Hepatocyte (in vitro differentiated cells): ENCODE measurements around the gene IL15RA. TPM values are rescaled to one million over a fixed set of nuclear protein-coding genes. Genes with fewer than 3 reads are reported as not detected.

ENCODE experiments used
- DNase-seq: peaks from one replicate; pipeline ENCODE4 v3.0.0-alpha.2; 2016; ENCODE audit warnings: low spot score
- H2AFZ ChIP-seq: fragments of 200-600 bp; sonication (generic); 2 replicates; pipeline ENCODE4 v1.6.0; 2016; ENCODE audit warnings: antibody characterized with exemption, mild to moderate bottlenecking
- H3K27ac ChIP-seq: fragments of 200-600 bp; sonication (generic); 2 replicates; pipeline ENCODE4 v1.5.1; 2016; ENCODE audit warnings: mild to moderate bottlenecking
- H3K27me3 ChIP-seq: fragments of 200-600 bp; sonication (generic); 2 replicates; pipeline ENCODE4 v1.6.1; 2016
- H3K36me3 ChIP-seq: fragments of 200-600 bp; sonication (generic); replicated peaks from 2 replicates; pipeline ENCODE4 v1.5.1; 2016; ENCODE audit warnings: low read depth; ENCODE audit not compliant: insufficient read depth
- H3K4me1 ChIP-seq: fragments of 200-600 bp; sonication (generic); 2 replicates; pipeline ENCODE4 v1.5.1; 2016; ENCODE audit warnings: mild to moderate bottlenecking, moderate library complexity; ENCODE audit not compliant: insufficient read depth
- H3K4me2 ChIP-seq: fragments of 200-600 bp; sonication (generic); 2 replicates; pipeline ENCODE4 v1.6.0; 2016
- H3K4me3 ChIP-seq: fragments of 200-600 bp; sonication (generic); 2 replicates; pipeline ENCODE4 v1.5.1; 2016; ENCODE audit warnings: mild to moderate bottlenecking
- H3K79me2 ChIP-seq: fragments of 200-600 bp; sonication (generic); 2 replicates; pipeline ENCODE4 v1.6.0; 2017; ENCODE audit warnings: mild to moderate bottlenecking
- H3K9me2 ChIP-seq: fragments of 200-600 bp; sonication (generic); replicated peaks from 2 replicates; pipeline ENCODE4 v1.6.0; 2017; ENCODE audit warnings: mild to moderate bottlenecking; ENCODE audit not compliant: insufficient read depth
- H3K9me3 ChIP-seq: fragments of 200-600 bp; sonication (generic); 2 replicates; pipeline ENCODE4 v1.5.1; 2016; ENCODE audit warnings: low read depth, mild to moderate bottlenecking
- H4K20me1 ChIP-seq: fragments of 200-600 bp; sonication (generic); 2 replicates; pipeline ENCODE4 v1.6.0; 2016; ENCODE audit warnings: mild to moderate bottlenecking; ENCODE audit not compliant: insufficient read depth, poor library complexity, severe bottlenecking
- CTCF ChIP-seq: fragments of 200-600 bp; sonication (generic); IDR thresholded peaks from 2 replicates; pipeline ENCODE4 v1.5.1; 2016; ENCODE audit warnings: antibody characterized with exemption, mild to moderate bottlenecking; ENCODE audit not compliant: poor library complexity
- EZH2 ChIP-seq: fragments of 200-600 bp; sonication (generic); IDR thresholded peaks from 2 replicates; pipeline ENCODE4 v1.6.1; 2016; ENCODE audit warnings: antibody characterized with exemption, mild to moderate bottlenecking, borderline replicate concordance
- EZH2phosphoT487 ChIP-seq: fragments of 200-600 bp; sonication (generic); IDR thresholded peaks from one replicate; pipeline ENCODE4 v1.6.1; 2018; ENCODE audit warnings: antibody characterized with exemption, mild to moderate bottlenecking, low read depth, moderate library complexity; ENCODE audit not compliant: unreplicated experiment, severe bottlenecking
- WGBS: methylation state at CpG from one replicate; pipeline ENCODE4 v1.1.6; 2016; ENCODE audit warnings: low lambda C conversion rate; ENCODE audit errors: missing lambda C conversion rate; 5-methylcytosine and 5-hydroxymethylcytosine counted together
- polyA plus RNA-seq: library from polyadenylated mRNA; unstranded; fragments of >200 nt; fragmentation: Nextera tagmentation; extraction: Ambion mirVana; gene quantifications from 2 replicates; pipeline ENCODE4 v1.2.1, GENCODE V29; 2016
- total RNA-seq: library from RNA; depleted of rRNA; stranded (reverse); fragments of >200 nt; gene quantifications from 2 replicates; pipeline ENCODE4 v1.2.3, GENCODE V29; 2014

IL15RA gene
- total and polyA plus RNA-seq, 2 experiments from 2014 or later: 2.4 to 3.8 TPM

GRCh38 chr10:5945561-5946418 is 31.6 kb downstream of the IL15RA start:
- H3K9me3 ChIP-seq: no peaks in the 10 kb centered on the region
- no peaks in the 10 kb centered on the region for H3K79me2 ChIP-seq
- H3K27me3 ChIP-seq: no peaks in the 10 kb centered on the region
- H3K36me3 ChIP-seq: no peaks in the 10 kb centered on the region
- no peak overlapping the region for H2AFZ ChIP-seq
- 69% methylated on average over 21 of the region's 21 CpGs for WGBS
- no peak overlapping the region for H3K4me3 ChIP-seq
- H4K20me1 ChIP-seq: no peaks in the 10 kb centered on the region
- H3K4me1 ChIP-seq: peaks cover 12% of the 10 kb centered on the region
- TF ChIP-seq EZH2phosphoT487 (no peak), EZH2 (no peak), CTCF (no peak)
- peak overlapping the region; percentile 85 for H3K27ac ChIP-seq
- no peaks in the 10 kb centered on the region for H3K9me2 ChIP-seq
- DNase-seq: peak; percentile 32
- H3K4me2 ChIP-seq: peak overlapping the region; percentile 43

GRCh38 chr10:5945190-5945509 is 32.2 kb downstream of the IL15RA start:
- Histone ChIP-seq H3K79me2 (no peaks in the 10 kb centered on the region), H3K27ac (peak overlapping the region; percentile 85), H3K4me2 (peak overlapping the region; percentile 43), H3K9me2 (no peaks in the 10 kb centered on the region), H3K9me3 (no peaks in the 10 kb centered on the region), H3K27me3 (no peaks in the 10 kb centered on the region), H2AFZ (no peak overlapping the region), H3K36me3 (no peaks in the 10 kb centered on the region), H3K4me1 (peaks cover 12% of the 10 kb centered on the region), H4K20me1 (no peaks in the 10 kb centered on the region), H3K4me3 (no peak overlapping the region)
- no peak for DNase-seq
- TF ChIP-seq EZH2 (no peak), CTCF (no peak), EZH2phosphoT487 (no peak)
- WGBS: 86% methylated on average over 9 of the region's 9 CpGs

- Histone ChIP-seq H3K27ac (peak overlapping the region; percentile 85), H3K4me2 (no peak overlapping the region), H3K79me2 (no peaks in the 10 kb centered on the region), H3K27me3 (no peaks in the 10 kb centered on the region), H3K4me3 (no peak overlapping the region), H4K20me1 (no peaks in the 10 kb centered on the region), H3K9me2 (no peaks in the 10 kb centered on the region), H2AFZ (no peak overlapping the region), H3K36me3 (no peaks in the 10 kb centered on the region), H3K9me3 (no peaks in the 10 kb centered on the region), H3K4me1 (peaks cover 12% of the 10 kb centered on the region)
- WGBS: 59% methylated on average over 7 of the region's 7 CpGs
- peak; percentile 83 for DNase-seq
- TF ChIP-seq CTCF (no peak), EZH2phosphoT487 (no peak), EZH2 (no peak)
Measured at GRCh38 chr10:5944389-5945189, 32.8 kb downstream of the IL15RA start.
